GM21619 (cell line): ENCODE measurements around the gene HHIPL1.
"Not testable (repeated sequence)": the region's sequence is repeated elsewhere in the genome, so short reads cannot be mapped to it uniquely, and the experiment has no call there.

Source experiments
- ATAC-seq: cut with Tn5 transposase; IDR thresholded peaks from one replicate; pipeline ENCODE4 v1.9.1; 2021; ENCODE audit not compliant: unreplicated experiment

The HHIPL1 gene

GRCh38 chr14:99632410-99633035 is 12.4 kb upstream of the HHIPL1 start:
- ATAC-seq = no peak

- no peak for ATAC-seq
Measured at GRCh38 chr14:99633141-99633540, 11.8 kb upstream of the HHIPL1 start.

DNA sequence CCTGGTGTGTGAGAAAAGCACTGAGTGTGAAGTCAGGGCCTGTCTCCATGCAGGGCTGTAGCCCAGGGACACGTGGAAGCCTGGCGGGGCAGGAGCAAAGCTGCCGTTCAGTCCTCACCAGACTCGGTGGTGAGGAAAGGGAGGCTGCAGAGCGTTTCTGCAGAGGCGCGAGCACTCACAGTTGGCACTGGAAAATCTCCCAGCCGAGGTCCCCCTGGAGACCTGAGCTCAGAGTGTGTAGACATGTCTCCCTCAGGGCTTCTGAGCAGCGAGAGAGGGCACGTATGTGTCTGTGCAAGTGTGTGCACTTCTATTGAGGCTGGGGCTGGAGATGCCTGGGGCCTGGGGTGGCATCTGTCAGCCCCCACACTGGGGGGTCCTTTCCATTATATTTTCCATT is 11.0 kb upstream of the HHIPL1 start:
- ATAC-seq = no peak

DNA sequence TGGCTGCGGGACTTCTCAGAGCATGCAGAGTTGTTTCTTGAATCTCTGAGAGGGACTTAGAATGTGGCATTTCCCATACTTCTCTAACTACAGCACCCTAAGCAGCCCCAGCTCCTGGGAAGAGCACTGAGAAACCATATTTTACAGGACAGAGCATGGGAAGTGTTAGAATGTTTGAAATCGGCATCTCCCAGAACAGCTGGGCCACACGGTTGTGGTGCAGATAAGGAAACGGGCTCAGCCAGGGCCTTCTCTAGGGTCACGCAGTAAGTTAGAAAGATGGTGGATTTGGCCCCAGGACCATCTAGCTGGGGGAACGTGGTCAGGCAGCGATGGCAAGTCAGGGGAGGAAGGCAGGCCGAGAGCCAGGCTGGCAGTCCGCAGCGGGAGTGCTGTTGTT is 10.5 kb upstream of the HHIPL1 start:
- no peak for ATAC-seq

- ATAC-seq = no peak
Measured at GRCh38 chr14:99635116-99635515, 9.8 kb upstream of the HHIPL1 start.

GRCh38 chr14:99636487-99636886 is 8.4 kb upstream of the HHIPL1 start:
- ATAC-seq = no peak

DNA sequence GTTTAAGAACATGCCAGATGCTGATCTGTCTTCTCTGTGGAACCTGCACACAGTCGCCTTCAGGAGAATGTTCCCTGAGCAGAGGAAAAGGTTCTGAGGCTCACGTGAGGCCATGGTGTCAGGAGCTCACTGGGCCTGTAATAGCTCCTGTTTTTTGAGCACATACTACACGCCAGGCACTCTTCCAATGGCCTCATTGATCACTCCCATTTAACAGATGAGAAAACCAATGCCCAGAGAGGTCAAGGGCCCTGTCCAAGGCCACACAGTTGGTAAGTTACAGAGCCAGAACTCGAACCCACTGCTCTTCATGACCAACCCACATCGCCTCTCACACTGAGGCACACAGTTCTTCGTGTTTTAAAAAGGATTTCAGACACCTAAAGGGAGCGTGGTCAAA is 7.3 kb upstream of the HHIPL1 start:
- ATAC-seq = no peak

DNA sequence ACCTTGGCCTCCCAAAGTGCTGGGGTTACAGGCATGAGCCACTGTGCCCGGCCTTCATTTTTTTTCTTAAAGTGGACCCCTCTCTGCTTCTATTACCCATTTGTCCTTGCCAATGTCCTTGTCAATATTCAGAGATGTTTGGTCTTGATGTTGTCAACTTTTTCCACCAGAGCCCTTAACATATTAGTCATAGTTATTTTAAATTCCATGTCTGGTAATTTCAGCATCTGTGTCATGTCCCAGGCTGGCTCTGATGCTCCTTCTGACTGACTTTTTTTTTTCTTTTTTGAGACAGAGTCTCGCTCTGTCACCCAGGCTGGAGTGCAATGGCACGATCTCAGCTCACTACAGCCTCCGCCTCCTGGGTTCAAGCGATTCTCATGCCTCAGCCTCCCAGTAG is 2.2 kb upstream of the HHIPL1 start:
- not testable (repeated sequence) for ATAC-seq

GRCh38 chr14:99643343-99643742 is 1.6 kb upstream of the HHIPL1 start:
- no peak for ATAC-seq

DNA sequence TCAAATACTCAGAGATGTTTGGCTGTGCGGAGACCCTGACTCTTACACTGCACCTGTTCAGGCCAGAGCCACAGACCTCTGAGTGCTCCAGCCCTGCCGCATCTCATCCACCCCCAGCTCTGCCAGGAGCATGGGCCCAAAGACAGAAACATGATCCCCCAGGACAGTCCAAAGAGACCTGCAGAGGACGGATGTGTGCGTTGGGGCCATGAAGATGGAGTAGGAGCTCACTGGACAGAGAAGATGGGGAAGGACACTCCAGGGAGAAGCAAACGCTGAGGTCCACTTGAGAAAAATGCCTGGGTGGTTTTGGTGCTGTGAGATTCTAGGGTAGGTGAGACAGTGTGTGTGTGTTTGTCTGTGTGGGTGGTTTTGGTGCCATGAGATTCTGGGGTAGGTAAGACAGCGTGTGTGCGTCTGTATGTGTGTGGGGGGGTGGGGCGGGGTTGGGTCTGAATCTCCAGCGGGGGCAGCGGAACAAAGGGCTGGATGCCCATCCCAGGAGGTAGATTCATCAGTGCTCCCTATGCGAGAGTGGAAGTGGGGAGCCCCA is 818 bp upstream of the HHIPL1 start:
- ATAC-seq = no peak

- no peak for ATAC-seq
Measured at GRCh38 chr14:99645545-99646505, 896 bp downstream of the HHIPL1 start.

- no peak for ATAC-seq
Measured at GRCh38 chr14:99647411-99647810, 2.5 kb downstream of the HHIPL1 start.

- no peak for ATAC-seq
Measured at GRCh38 chr14:99648027-99648784, 3.3 kb downstream of the HHIPL1 start.

GRCh38 chr14:99649219-99649618 is 4.3 kb downstream of the HHIPL1 start:
- no peak for ATAC-seq

GRCh38 chr14:99649643-99650042 is 4.7 kb downstream of the HHIPL1 start:
- ATAC-seq = no peak

DNA sequence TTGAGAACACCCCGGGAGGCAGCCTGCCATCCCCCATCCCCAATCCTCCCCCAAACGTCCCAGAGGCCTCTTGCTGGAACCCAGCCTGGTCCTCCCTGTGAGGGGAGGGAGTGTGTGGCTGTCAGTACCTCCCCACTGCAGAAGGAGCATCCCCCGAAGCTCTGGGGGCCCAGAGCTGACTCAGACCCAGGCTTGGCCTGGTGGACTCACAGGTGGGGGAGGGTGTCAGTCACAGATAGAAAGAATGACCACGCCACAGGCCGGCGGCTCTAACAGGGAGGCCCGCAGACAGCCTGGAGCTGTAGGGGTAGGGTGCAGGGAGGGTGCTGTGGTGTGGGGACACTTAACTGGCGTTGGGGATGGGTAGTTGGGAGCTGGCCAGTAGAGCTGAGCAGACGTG is 5.3 kb downstream of the HHIPL1 start:
- ATAC-seq = no peak

DNA sequence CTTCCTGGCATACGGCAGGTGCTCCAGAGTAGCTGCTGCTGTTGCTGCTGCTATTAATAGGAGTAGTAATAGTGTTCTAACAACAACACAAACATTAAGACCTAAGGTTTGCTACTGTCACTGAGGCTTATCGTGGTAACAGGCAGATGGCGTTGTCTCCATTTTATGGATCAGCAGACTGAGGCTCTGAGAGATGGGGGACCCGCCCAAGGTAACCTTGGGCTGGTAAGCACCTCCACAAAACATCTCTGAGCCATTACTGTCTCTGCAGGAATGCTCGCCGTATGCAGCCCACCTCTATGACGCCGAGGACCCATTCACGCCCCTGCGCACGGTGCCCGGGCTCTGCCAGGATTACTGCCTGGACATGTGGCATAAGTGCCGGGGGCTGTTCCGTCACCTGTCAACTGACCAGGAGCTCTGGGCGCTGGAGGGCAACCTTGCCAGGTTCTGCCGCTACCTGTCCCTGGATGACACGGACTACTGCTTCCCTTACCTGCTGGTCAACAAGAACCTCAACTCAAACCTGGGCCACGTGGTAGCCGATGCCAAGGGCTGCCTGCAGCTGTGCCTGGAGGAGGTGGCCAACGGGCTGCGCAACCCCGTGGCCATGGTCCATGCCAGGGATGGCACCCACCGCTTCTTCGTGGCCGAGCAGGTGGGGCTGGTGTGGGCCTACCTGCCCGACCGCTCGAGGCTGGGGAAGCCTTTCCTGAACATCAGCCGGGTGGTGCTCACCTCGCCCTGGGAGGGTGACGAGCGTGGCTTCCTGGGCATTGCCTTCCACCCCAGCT is 7.2 kb downstream of the HHIPL1 start:
- ATAC-seq = no peak

DNA sequence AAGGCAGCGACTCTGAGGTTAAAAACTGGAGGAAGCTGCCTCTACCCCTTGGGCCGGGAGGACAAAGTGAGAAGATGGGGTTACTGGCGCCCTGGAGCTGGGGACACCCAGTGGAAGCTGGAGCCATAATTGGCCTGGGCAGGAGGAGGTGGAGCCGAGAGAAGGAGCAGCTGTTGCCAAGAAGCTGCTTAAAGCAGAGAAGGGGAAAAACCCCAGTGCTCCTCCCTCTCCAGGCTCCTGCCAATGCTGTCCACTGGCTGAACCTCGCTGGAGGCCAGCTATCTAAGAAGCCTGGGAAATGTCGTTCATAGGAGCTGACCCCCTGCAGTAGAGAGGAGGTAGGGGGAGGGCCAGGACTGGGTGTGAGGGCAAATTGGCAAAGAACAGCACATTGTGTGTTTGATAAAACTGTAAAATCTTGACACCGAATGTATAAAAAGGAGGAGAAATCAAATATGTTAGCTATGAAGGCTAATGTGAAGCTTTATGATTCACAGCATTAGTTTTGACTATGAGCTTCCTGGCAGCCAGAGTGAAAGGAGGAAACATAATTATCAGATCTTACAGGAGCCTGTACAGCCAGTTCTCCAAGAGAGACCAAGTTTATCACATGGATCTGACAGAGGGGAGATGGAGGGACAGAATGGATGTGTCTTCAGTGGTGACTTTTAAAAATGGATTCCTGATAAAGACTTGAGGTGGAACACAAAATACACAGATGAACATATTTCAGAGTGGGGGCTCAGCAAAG is 9.5 kb downstream of the HHIPL1 start:
- no peak for ATAC-seq

- ATAC-seq = no peak
Measured at GRCh38 chr14:99655521-99655920, 10.6 kb downstream of the HHIPL1 start.

DNA sequence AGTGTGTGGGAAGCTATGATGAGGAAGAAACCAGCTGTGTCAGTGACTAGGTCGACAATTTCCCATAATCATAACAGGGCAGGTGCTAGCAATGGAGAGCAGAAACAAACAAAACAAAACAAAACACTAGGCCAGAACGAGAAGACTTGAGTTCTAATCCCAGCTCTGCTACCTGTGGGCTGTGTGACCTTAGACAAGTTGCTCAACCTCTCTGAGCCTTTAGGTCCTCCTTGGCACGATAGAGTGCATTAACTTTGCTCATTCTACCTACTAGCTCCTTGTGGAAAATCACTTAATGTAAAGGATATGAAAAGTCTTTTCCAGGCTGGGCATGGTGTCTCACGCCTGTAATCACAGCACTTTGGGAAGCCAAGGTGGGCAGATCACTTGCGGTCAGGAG is 11.2 kb downstream of the HHIPL1 start:
- ATAC-seq = no peak
